ENCODE results near the gene STX5. TPM values are rescaled to one million over a fixed set of nuclear protein-coding genes. Genes with fewer than 3 reads are reported as not detected.

Gene STX5
- total and polyA plus RNA-seq, 10 of the 15 experiments (the other 5 are each of a cell fraction or from before 2014, with no cell fraction given), result 3.8 to 35.4 (median 27.4) TPM

DNA sequence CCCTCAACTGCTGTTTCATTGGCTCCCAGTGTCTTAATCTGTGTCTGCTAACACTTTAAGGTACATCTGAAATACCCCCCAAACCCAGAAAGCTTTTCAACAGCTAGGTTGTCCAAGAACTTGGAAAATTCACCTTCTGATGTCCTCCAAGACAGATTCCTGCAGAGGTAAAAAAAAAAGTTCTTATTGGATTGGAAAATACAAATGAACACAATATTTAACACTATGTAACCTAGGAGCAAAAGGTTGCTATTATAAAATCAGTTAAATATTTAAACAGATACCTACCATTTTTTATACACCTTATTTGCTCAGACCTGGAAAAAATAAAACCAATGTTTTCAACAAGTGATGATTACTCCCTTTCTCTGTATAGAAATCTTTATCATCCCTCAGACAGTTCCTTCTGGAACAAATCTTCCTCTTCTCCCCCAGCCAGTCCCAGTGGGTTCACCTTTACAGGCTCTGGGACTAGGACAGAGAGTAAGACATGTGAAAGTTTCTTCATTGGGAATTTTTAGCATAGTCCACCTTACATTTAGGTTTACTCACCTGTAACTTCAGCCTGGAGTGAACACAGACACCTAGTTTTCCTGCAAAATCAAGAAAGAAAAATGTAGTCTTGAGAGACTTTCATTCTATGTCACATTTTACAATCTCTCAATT is 20.8 kb upstream of the STX5 start (continued):
- TF ChIP-seq, protein P1, sequence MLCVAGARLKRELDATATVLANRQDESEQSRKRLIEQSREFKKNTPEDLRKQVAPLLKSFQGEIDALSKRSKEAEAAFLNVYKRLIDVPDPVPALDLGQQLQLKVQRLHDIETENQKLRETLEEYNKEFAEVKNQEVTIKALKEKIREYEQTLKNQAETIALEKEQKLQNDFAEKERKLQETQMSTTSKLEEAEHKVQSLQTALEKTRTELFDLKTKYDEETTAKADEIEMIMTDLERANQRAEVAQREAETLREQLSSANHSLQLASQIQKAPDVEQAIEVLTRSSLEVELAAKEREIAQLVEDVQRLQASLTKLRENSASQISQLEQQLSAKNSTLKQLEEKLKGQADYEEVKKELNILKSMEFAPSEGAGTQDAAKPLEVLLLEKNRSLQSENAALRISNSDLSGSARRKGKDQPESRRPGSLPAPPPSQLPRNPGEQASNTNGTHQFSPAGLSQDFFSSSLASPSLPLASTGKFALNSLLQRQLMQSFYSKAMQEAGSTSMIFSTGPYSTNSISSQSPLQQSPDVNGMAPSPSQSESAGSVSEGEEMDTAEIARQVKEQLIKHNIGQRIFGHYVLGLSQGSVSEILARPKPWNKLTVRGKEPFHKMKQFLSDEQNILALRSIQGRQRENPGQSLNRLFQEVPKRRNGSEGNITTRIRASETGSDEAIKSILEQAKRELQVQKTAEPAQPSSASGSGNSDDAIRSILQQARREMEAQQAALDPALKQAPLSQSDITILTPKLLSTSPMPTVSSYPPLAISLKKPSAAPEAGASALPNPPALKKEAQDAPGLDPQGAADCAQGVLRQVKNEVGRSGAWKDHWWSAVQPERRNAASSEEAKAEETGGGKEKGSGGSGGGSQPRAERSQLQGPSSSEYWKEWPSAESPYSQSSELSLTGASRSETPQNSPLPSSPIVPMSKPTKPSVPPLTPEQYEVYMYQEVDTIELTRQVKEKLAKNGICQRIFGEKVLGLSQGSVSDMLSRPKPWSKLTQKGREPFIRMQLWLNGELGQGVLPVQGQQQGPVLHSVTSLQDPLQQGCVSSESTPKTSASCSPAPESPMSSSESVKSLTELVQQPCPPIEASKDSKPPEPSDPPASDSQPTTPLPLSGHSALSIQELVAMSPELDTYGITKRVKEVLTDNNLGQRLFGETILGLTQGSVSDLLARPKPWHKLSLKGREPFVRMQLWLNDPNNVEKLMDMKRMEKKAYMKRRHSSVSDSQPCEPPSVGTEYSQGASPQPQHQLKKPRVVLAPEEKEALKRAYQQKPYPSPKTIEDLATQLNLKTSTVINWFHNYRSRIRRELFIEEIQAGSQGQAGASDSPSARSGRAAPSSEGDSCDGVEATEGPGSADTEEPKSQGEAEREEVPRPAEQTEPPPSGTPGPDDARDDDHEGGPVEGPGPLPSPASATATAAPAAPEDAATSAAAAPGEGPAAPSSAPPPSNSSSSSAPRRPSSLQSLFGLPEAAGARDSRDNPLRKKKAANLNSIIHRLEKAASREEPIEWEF (IDR thresholded peaks at IDR 0.05; ENCODE audit: insufficient replicate concordance, low read depth, low read length), result no peak
- TF ChIP-seq TCF7 (IDR thresholded peaks at IDR 0.05; ENCODE audit: borderline replicate concordance), result no peak
- no peak for TF ChIP-seq NFYA (IDR thresholded peaks at IDR 0.05; ENCODE audit: borderline replicate concordance, low read depth, low read length)
- no peak for TF ChIP-seq NR2F1 (conservative IDR thresholded peaks at IDR 0.05)
- no peak for TF ChIP-seq RCOR1 (conservative IDR thresholded peaks at IDR 0.05; ENCODE audit: low read depth, low read length)
